IPS DF 6.9 (cell line): ENCODE results near the gene ANKRD17.
A peak's percentile ranks its signal among the peaks of the same experiment; 100 is the strongest.
"Not testable (repeated sequence)": the region's sequence is repeated elsewhere in the genome, so short reads cannot be mapped to it uniquely, and the experiment has no call there.

Source experiments
- DNase-seq: peaks from one replicate; pipeline ENCODE4 v3.0.0-alpha.2; 2013; ENCODE audit warnings: low read depth, low spot score
- H3K27ac ChIP-seq: one replicate; pipeline ENCODE4 v1.5.1; 2013; ENCODE audit warnings: low read length, control low read depth
- H3K27me3 ChIP-seq: 2 replicates; pipeline ENCODE4 v1.6.1; 2013; ENCODE audit warnings: mild to moderate bottlenecking, low read length; ENCODE audit not compliant: control insufficient read depth, insufficient read depth
- H3K36me3 ChIP-seq: 2 replicates; pipeline ENCODE4 v1.6.1; 2013; ENCODE audit warnings: low read length; ENCODE audit not compliant: control insufficient read depth, insufficient read depth
- H3K4me1 ChIP-seq: 2 replicates; pipeline ENCODE4 v1.6.1; 2013; ENCODE audit warnings: low read length; ENCODE audit not compliant: control insufficient read depth, insufficient read depth
- H3K4me3 ChIP-seq: 2 replicates; pipeline ENCODE4 v1.5.1; 2013; ENCODE audit warnings: mild to moderate bottlenecking, low read length
- H3K9me3 ChIP-seq: 2 replicates; pipeline ENCODE4 v1.6.1; 2013; ENCODE audit warnings: low read length, inconsistent platforms; ENCODE audit not compliant: control insufficient read depth, insufficient read depth
- WGBS: extraction: QIAGEN DNeasy Blood & Tissue Kit; methylation state at CpG from one replicate; pipeline ENCODE4 v1.1.7; 2013; ENCODE audit warnings: mixed read lengths, missing lambda C conversion rate; ENCODE audit not compliant: insufficient read length, insufficient coverage; 5-methylcytosine and 5-hydroxymethylcytosine counted together

ANKRD17 gene, protein sequence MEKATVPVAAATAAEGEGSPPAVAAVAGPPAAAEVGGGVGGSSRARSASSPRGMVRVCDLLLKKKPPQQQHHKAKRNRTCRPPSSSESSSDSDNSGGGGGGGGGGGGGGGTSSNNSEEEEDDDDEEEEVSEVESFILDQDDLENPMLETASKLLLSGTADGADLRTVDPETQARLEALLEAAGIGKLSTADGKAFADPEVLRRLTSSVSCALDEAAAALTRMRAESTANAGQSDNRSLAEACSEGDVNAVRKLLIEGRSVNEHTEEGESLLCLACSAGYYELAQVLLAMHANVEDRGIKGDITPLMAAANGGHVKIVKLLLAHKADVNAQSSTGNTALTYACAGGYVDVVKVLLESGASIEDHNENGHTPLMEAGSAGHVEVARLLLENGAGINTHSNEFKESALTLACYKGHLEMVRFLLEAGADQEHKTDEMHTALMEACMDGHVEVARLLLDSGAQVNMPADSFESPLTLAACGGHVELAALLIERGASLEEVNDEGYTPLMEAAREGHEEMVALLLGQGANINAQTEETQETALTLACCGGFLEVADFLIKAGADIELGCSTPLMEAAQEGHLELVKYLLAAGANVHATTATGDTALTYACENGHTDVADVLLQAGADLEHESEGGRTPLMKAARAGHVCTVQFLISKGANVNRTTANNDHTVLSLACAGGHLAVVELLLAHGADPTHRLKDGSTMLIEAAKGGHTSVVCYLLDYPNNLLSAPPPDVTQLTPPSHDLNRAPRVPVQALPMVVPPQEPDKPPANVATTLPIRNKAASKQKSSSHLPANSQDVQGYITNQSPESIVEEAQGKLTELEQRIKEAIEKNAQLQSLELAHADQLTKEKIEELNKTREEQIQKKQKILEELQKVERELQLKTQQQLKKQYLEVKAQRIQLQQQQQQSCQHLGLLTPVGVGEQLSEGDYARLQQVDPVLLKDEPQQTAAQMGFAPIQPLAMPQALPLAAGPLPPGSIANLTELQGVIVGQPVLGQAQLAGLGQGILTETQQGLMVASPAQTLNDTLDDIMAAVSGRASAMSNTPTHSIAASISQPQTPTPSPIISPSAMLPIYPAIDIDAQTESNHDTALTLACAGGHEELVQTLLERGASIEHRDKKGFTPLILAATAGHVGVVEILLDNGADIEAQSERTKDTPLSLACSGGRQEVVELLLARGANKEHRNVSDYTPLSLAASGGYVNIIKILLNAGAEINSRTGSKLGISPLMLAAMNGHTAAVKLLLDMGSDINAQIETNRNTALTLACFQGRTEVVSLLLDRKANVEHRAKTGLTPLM (N-terminal part only)

DNA sequence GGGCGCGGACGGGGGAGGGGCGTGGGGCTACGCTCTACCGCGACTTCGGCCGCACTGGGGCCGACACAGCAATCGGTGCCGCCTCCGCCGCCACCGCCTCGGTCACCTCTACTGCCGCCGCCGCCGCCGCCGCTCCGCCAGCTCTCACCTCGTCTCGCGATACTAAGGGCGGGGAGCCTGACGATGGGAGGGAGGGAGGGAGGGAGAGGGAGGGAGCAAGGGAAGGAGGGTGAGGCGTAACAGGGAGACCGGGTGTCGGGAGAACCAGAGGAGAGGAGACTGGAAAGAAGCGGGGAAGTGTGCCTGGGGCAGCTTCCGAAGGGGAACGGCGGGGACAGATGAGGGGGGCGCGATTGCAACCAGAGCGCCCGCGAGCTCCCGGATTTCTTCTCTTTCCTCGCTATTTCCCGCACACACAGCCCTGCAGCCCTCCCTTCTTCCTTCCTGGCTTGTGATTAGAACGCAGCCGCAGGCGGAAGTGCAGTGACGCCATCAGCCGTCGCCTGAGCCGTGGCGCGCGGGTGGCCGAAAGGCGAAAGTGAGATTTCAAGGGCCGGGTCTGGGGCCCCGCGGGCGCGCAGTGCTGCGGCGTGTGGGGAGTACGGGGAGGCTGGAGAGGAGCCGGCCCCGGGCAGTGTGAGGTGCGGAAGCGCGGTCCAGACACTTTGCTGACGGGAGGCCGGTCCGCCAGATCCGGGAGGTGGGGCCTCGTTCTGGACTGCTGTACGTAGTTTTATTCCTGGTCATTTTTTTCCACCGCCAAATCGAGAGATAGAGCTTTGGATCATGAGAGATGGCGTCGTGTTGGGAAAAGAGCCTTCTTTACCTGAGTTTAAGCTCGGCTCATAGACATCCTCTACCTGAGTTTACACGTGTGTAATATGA is at the start of gene ANKRD17:
TSS of gene ANKRD17 (minus strand) at position 113 of the 885 bp plus-strand sequence. CDS start 130 bp downstream, outside the sequence.
- Histone ChIP-seq H3K36me3 (no peaks in the 10 kb centered on the region), H3K9me3 (no peaks in the 10 kb centered on the region), H3K4me1 (no peaks in the 10 kb centered on the region), H3K27me3 (no peaks in the 10 kb centered on the region), H3K27ac (no peak within 1 kb of the TSS), H3K4me3 (peak within 1 kb of the TSS; percentile 89)
- no CpG with 5 or more reads among the region's 80 CpGs for WGBS
- DNase-seq, result peak; percentile 61

DNA sequence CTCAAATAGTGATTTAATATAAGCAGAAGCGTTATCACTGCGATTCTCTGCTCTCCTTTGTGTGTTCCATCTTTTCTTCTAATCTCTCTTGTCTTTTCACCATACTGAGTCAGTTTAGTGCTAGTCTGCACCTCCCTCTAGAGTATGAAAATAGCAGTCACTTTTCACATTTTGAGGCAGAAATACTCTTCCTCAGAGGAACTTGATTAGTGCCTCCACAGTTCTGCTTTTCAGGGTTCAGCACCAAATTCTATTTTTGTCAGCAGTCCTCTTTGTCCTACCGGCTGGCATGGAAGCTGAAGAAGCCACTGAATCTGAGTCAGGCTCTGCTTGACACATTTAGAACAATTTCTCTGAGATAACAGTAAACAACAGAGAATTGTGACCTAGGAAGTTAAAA is 49.7 kb upstream of the ANKRD17 start:
- peak; percentile 0 for DNase-seq
- Histone ChIP-seq H3K9me3 (no peaks in the 10 kb centered on the region), H3K4me1 (no peaks in the 10 kb centered on the region), H3K27ac (no peak overlapping the region), H3K27me3 (no peaks in the 10 kb centered on the region), H3K36me3 (no peaks in the 10 kb centered on the region), H3K4me3 (no peak overlapping the region)
- WGBS, result no CpG with 5 or more reads among the region's 3 CpGs

- Histone ChIP-seq H3K27me3 (no peaks in the 10 kb centered on the region), H3K36me3 (no peaks in the 10 kb centered on the region), H3K4me1 (no peaks in the 10 kb centered on the region), H3K9me3 (no peaks in the 10 kb centered on the region), H3K27ac (no peak overlapping the region), H3K4me3 (no peak overlapping the region)
- WGBS, result no CpG with 5 or more reads among the region's 4 CpGs
- DNase-seq, result no peak
These were observed 45.1 kb upstream of the ANKRD17 start for GRCh38 chr4:73303711-73304110.

- H3K4me1 ChIP-seq, result no peaks in the 10 kb centered on the region
- WGBS, result no CpG with 5 or more reads among the region's 25 CpGs
- H3K9me3 ChIP-seq, result no peaks in the 10 kb centered on the region
- no peak overlapping the region for H3K27ac ChIP-seq
- no peak overlapping the region for H3K4me3 ChIP-seq
- H3K36me3 ChIP-seq, result no peaks in the 10 kb centered on the region
- DNase-seq, result no peak
- no peaks in the 10 kb centered on the region for H3K27me3 ChIP-seq
These were observed 41.1 kb upstream of the ANKRD17 start for GRCh38 chr4:73299548-73300280.

DNA sequence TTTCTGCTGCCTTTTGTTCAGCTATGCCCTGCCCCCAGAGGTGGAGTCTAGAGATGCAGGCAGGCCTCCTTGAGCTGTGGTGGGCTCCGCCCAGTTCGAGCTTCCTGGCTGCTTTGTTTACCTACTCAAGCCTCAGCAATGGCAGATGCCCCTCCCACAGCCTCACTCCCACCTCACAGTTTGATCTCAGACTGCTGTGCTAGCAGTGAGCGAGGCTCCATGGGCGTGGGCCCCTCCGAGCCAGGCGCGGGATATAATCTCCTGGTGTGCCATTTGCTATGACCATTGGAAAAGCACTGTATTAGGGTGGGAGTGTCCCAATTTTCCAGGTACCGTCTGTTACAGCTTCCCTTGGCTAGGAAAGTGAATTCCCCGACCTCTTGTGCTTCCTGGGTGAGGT is 34.1 kb upstream of the ANKRD17 start:
- not testable (repeated sequence) for H3K4me1 ChIP-seq, DNase-seq, H3K36me3 ChIP-seq, H3K27ac ChIP-seq, H3K9me3 ChIP-seq, H3K27me3 ChIP-seq, H3K4me3 ChIP-seq
- WGBS, result no CpG with 5 or more reads among the region's 9 CpGs

- no peaks in the 10 kb centered on the region for H3K4me1 ChIP-seq
- no peak overlapping the region for H3K4me3 ChIP-seq
- no peaks in the 10 kb centered on the region for H3K27me3 ChIP-seq
- H3K36me3 ChIP-seq, result no peaks in the 10 kb centered on the region
- H3K9me3 ChIP-seq, result no peaks in the 10 kb centered on the region
- no peak overlapping the region for H3K27ac ChIP-seq
- DNase-seq, result no peak
- WGBS, result no CpG with 5 or more reads among the region's 5 CpGs
These were observed 23.4 kb upstream of the ANKRD17 start for GRCh38 chr4:73281982-73282381.

- no peak for DNase-seq
- no peak overlapping the region for H3K4me3 ChIP-seq
- no peak overlapping the region for H3K27ac ChIP-seq
- H3K36me3 ChIP-seq, result no peaks in the 10 kb centered on the region
- H3K27me3 ChIP-seq, result no peaks in the 10 kb centered on the region
- H3K4me1 ChIP-seq, result no peaks in the 10 kb centered on the region
- no CpG with 5 or more reads among the region's 2 CpGs for WGBS
- H3K9me3 ChIP-seq, result no peaks in the 10 kb centered on the region
These were observed 22.8 kb upstream of the ANKRD17 start for GRCh38 chr4:73281396-73281795.

GRCh38 chr4:73277201-73277600 is 18.6 kb upstream of the ANKRD17 start:
- Histone ChIP-seq H3K9me3 (no peaks in the 10 kb centered on the region), H3K4me3 (no peak overlapping the region), H3K27me3 (no peaks in the 10 kb centered on the region), H3K36me3 (no peaks in the 10 kb centered on the region), H3K4me1 (no peaks in the 10 kb centered on the region), H3K27ac (no peak overlapping the region)
- no CpG with 5 or more reads among the region's 1 CpG for WGBS
- no peak for DNase-seq

- no peaks in the 10 kb centered on the region for H3K36me3 ChIP-seq
- no peak for DNase-seq
- WGBS, result no CpG with 5 or more reads among the region's 1 CpG
- H3K27ac ChIP-seq, result no peak overlapping the region
- no peaks in the 10 kb centered on the region for H3K27me3 ChIP-seq
- no peak overlapping the region for H3K4me3 ChIP-seq
- H3K9me3 ChIP-seq, result no peaks in the 10 kb centered on the region
- no peaks in the 10 kb centered on the region for H3K4me1 ChIP-seq
These were observed 16.7 kb upstream of the ANKRD17 start for GRCh38 chr4:73275318-73275654.
